Activated CD8-positive, alpha-beta T cell treated with anti-CD3 and anti-CD28 coated beads for 36 hours (primary cell): Measurements from ENCODE around the gene TALDO1. TPM values are rescaled to one million over a fixed set of nuclear protein-coding genes. Genes with fewer than 3 reads are reported as not detected.

ENCODE experiments used
- ATAC-seq: fragments of 200-7000 bp; cut with Tn5 transposase; one replicate; pipeline ENCODE4 v1.10.0; 2021; ENCODE audit warnings: mild to moderate bottlenecking, moderate library complexity
- CTCF ChIA-PET: fragments of 350-600 bp; sonication (Branson Sonifier 250); formaldehyde crosslinking; loops from one replicate; lab custom pipeline; 2021; ENCODE audit warnings: antibody characterized with exemption; lab: Charles Lee
- POLR2A ChIA-PET: fragments of 350-600 bp; sonication (Branson Sonifier 250); formaldehyde crosslinking; loops from one replicate; lab custom pipeline; 2021; ENCODE audit warnings: antibody characterized with exemption; lab: Charles Lee
- DNase-seq: peaks from one replicate; pipeline ENCODE4 v3.0.0-alpha.2; 2020
- H3K27ac Mint-ChIP-seq: one replicate; pipeline ENCODE4 v1.8.0; 2021; ENCODE audit warnings: mild to moderate bottlenecking, mixed read lengths
- H3K27me3 Mint-ChIP-seq: one replicate; pipeline ENCODE4 v1.8.0; 2021; ENCODE audit warnings: mixed read lengths
- H3K36me3 Mint-ChIP-seq: one replicate; pipeline ENCODE4 v1.8.0; 2021; ENCODE audit warnings: low read depth, mixed read lengths
- H3K4me1 Mint-ChIP-seq: one replicate; pipeline ENCODE4 v1.8.0; 2021; ENCODE audit warnings: low read depth, mixed read lengths
- H3K4me3 Mint-ChIP-seq: one replicate; pipeline ENCODE4 v1.8.0; 2021; ENCODE audit warnings: mild to moderate bottlenecking, moderate library complexity, mixed read lengths
- H3K9me3 Mint-ChIP-seq: one replicate; pipeline ENCODE4 v1.8.0; 2021; ENCODE audit warnings: mixed read lengths
- CTCF ChIP-seq: fragments of 200-600 bp; IDR thresholded peaks from one replicate; pipeline ENCODE4 v1.8.0; 2022; ENCODE audit warnings: antibody characterized with exemption, mild to moderate bottlenecking
- intact Hi-C: fragments of 100-400 bp; cut with micrococcal nuclease; formaldehyde crosslinking; loops from one replicate; pipeline ENCODE4 v1.10.0; 2022
- total RNA-seq, 2 experiments: library from RNA; stranded (reverse); gene quantifications; one replicate each; pipeline ENCODE4 v1.2.3, GENCODE V29; 2021

TALDO1 gene
- total RNA-seq, 2 experiments from 2014 or later = 234 to 241 TPM

GRCh38 chr11:714436-714835 is 32.8 kb upstream of the TALDO1 start:
- TF ChIP-seq CTCF = no peak
- Mint-ChIP-seq H3K36me3 (no peaks in the 10 kb centered on the region), H3K9me3 (peaks cover 4% of the 10 kb centered on the region), H3K4me1 (peaks cover 4% of the 10 kb centered on the region), H3K27me3 (peaks cover 9% of the 10 kb centered on the region), H3K27ac (no peak overlapping the region), H3K4me3 (no peak overlapping the region)
- CTCF ChIA-PET = no interaction called here
- POLR2A ChIA-PET = no interaction called here
- no peak for DNase-seq
- ATAC-seq = no peak
- intact Hi-C loops = no loop called here

GRCh38 chr11:719214-720016 is 27.8 kb upstream of the TALDO1 start:
- H3K4me1 Mint-ChIP-seq = peaks cover 8% of the 10 kb centered on the region
- ChIA-PET POLR2A (no interaction called here), CTCF (interaction anchor here (10.0 kb wide), 1 partner anchor 164 kb away, joined by 73 read pairs; no protein-coding TSS in a partner anchor)
- intact Hi-C loops = no loop called here
- no peaks in the 10 kb centered on the region for H3K36me3 Mint-ChIP-seq
- no peak for ATAC-seq
- TF ChIP-seq CTCF = no peak
- DNase-seq = no peak
- H3K27me3 Mint-ChIP-seq = peaks cover 27% of the 10 kb centered on the region
- peaks cover 4% of the 10 kb centered on the region for H3K9me3 Mint-ChIP-seq
- H3K4me3 Mint-ChIP-seq = no peak overlapping the region
- H3K27ac Mint-ChIP-seq = no peak overlapping the region

- CTCF ChIA-PET = interaction anchor here (10.0 kb wide), 1 partner anchor 165 kb away, joined by 73 read pairs; no protein-coding TSS in a partner anchor
- Mint-ChIP-seq H3K9me3 (peaks cover 2% of the 10 kb centered on the region), H3K4me3 (no peak overlapping the region), H3K27ac (no peak overlapping the region), H3K36me3 (no peaks in the 10 kb centered on the region), H3K4me1 (peaks cover 11% of the 10 kb centered on the region), H3K27me3 (peaks cover 30% of the 10 kb centered on the region)
- POLR2A ChIA-PET = no interaction called here
- DNase-seq (no peak), ATAC-seq (no peak)
- no peak for TF ChIP-seq CTCF
- intact Hi-C loops = no loop called here
These were observed 27.1 kb upstream of the TALDO1 start for GRCh38 chr11:720017-720641.

GRCh38 chr11:720642-721246 is 26.5 kb upstream of the TALDO1 start:
- Mint-ChIP-seq H3K4me3 (no peak overlapping the region), H3K36me3 (no peaks in the 10 kb centered on the region), H3K27ac (no peak overlapping the region), H3K4me1 (peaks cover 11% of the 10 kb centered on the region), H3K9me3 (no peaks in the 10 kb centered on the region), H3K27me3 (peaks cover 30% of the 10 kb centered on the region)
- DNase-seq (no peak), ATAC-seq (peak; percentile 32)
- intact Hi-C loops = no loop called here
- POLR2A ChIA-PET = interaction anchor here (1.3 kb wide), 1 partner anchor 23 kb away, joined by 4 read pairs; no protein-coding TSS in a partner anchor
- CTCF ChIA-PET = interaction anchor here (3.9 to 10.0 kb wide), 2 partner anchors 24 to 165 kb away, joined by 33 to 73 read pairs; partner anchors contain the start of genes DEAF1 and TMEM80
- TF ChIP-seq CTCF = no peak
